Stimulated activated CD4-positive, alpha-beta T cell treated with anti-CD3 and anti-CD28 coated beads, Interleukin-15, amount 100 ng/mL, for 24 hours (primary cell): ENCODE measurements around the gene STARD13.

ENCODE experiments used
- DNase-seq: peaks from one replicate; pipeline ENCODE4 v3.0.0-alpha.2; 2020

Gene STARD13

DNA sequence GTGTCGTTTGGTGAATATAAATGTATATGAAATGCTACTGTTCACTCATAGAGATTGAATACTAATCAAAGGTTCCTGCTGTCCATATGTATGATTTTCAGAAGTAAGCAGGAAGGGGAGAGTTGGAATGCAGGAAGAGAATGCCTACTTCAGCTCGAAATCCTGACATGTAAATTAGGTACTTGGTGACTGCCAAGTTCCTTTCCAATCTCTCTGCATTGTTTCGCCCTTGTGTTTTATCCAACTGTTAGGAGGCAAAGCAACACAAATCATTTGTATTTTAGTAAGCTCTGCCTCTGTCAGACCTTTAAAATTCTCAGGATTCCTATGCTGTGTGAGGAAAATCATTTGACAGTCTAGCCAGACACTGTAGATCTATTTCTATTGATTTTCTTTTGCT, 9.0 kb downstream of the STARD13 start:
- DNase-seq = no peak

DNA sequence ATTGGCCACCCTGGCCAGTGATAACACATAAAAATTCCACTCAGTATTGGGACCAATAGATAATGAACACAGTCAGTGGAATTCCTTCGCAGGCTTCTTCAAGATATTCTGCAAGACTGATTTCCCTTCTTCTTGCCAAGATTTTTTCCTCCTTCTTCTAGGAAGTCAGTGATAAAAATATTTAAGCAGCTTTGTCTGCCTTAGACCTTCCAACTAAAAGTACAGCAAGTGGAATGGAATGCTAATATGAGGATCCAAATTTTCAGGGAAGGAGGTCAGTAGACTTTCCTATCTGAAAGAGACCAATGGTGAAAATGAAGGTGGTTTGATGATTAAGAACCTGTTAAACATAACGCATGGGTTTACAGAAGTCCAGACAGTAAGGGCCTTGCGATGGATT, 9.6 kb downstream of the STARD13 start:
- no peak for DNase-seq

DNA sequence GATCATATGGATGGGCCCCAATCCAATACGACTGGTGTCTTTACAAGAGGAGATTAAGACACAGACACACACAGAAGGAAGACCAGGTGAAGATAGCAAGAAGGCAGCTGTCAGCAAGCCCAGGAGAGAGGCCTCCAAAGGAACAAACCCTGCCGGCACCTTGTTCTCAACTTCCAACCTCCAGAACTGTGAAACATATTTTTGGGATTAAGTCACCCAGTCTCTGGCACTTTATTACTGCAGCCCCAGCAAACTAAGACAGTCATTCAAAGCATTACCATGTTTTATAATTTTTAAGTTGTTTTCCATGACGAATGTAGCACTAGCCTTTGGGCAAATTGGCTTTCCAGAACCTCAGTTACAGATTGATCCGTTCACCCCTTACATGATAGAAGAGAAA, 11.3 kb downstream of the STARD13 start:
- no peak for DNase-seq

DNA sequence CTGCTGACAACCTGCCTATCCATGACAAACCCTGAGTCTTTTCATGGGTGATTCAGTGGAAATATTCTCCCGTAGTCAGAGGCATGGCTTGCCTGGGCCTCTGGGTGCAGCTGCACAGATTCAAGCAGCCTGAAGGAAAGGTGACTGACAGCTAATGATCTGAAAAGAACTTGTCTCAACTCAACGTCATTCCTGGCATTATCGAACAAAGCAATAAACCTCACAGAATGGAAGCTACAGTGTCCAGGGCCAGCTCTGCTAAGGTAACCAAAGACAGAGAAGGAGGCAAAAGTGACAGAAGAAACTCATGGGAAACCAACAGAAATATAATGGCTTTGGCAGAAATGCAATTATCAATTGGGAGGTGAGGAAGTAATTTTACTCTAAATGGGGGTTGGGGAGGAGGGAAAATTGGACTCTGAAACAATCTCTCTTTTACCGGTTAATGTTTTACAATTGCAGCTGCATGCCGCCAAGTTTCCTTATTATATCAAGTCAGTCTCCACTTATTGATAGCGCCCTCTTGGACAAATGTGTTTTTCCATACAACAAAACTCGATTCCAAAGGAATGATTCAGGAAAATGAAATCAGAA, 12.9 kb downstream of the STARD13 start:
- DNase-seq = no peak

DNA sequence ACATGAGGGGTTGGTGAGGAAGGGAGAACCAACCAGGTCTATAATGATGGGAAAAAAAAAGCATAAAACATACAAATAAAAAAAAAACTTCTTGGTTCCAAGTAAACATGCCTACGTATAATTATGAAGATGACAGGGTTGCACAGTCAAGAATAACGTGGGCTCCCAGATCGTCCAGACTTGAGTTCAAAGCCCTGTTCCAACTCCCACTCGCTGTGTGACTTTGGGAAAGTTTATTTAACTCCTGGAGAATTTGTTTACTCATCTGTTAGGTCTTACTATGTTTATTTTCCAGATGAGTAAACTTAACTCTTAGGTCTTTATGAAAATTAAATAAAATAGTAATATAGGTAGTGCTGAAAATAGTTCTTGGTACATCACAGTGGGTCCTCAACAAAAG, 13.8 kb downstream of the STARD13 start:
- DNase-seq = no peak

DNA sequence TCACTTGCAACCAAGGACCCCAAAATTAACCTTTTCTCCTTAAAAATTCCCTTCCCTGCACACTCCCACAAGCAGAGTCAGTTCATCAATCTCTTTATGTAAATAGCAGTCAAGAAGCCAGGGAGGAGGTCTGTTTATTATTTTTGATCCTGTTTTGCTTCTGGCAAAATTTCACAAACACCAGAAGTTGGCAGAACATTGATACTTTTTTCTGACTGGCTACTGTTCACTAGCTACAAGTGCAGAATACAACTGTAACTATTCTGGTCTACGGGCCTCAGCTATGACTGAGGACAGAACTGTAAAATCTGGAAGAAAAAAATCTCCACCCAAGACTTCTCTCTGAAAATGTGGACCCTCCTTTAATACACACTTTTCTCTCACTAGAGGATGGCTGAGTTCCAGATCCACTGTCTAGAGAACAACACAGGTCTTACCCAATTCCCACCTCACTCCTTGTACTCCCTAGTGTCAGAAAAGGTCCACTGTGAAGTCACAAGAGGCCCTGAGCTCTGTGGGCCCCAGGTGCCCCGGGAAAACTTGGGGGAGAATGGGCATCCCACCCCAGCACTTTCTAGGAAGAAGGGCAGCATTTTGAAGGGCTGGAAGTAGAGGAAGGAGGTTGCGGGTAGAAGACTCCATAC, 14.5 kb downstream of the STARD13 start:
- no peak for DNase-seq

DNA sequence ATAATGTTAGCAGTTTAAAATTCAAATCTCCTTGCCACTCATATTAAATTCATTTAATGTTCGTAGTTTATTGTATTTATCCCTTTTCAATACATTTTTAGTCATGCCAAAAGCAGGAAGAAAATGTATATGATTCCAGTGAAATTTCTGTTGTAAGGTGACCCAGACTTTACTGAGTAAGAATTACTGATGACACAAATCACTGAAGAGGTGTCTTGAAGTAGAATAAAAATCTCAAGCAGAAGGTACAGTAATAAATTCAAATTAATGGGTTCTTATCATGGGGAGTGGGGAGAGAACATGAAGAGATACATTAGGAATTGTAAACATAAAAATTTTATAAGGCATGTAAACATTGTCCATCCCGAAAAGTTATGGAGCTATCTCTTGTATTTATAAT, 19.9 kb downstream of the STARD13 start:
- no peak for DNase-seq

DNA sequence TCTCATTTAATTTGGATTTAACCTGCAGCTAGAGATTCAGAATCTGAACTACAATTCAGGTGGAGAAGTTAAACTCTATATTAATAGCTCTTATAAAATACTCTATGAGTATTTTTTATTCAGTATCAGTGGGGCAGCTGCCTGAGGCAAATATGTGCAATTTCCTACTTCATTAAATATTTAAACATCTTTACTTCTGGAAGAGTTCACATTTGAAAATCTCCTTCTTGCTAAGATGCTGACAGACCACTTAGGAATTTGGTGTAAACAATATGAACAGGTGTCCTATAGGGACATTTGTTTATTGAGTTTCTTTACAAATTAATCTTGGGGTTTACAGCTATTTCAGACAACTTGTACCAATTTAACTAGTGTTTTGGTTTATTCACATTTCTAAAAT, 20.4 kb downstream of the STARD13 start:
- DNase-seq = no peak

DNA sequence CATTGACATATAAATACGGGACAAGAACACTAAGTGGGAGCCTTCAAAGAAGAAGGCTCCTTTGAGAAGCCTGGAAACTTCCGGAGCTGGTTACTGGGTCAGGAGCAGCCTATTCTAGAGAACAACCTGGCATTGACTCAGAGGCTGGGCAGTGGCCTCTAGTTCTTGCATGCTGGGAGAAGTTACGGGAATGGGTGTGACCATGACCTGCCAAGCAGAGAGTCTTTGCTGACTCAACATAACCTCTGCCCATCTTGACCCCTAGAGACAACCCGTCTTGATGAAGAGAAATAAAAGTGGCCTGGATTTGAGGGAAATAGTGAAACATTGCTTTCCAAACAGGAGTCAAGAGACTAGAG, 21.0 kb downstream of the STARD13 start:
- DNase-seq = no peak

DNA sequence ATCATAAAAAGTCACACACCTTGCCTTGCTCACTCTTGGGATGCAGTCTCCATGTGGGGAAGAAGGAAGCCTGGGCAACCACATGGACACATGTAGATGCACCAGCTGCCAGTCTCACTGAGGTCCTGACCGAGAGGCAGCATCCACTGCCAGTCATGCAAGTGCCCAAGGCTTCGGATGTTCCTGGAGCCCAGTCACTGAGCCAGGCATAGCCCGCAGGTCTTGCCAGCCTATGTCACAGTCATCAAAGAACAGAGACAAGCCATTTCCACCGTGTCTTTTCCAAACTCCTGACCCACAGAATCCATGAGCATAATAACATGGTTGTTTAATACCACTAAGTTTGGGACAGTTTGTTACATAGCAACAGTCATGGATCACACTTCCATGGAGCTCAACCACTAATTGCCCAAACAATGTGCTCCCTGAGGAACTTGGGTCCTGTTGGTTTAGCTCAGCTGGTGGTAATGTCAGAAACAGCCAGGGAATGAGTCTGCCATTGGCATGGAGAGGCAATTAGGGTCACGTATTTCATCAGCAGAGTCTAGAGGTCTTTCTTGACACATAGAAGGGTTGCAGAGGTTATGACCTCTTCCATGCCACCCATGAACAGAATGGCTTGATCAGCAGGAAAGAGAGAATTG, 21.5 kb downstream of the STARD13 start:
- DNase-seq = no peak

DNA sequence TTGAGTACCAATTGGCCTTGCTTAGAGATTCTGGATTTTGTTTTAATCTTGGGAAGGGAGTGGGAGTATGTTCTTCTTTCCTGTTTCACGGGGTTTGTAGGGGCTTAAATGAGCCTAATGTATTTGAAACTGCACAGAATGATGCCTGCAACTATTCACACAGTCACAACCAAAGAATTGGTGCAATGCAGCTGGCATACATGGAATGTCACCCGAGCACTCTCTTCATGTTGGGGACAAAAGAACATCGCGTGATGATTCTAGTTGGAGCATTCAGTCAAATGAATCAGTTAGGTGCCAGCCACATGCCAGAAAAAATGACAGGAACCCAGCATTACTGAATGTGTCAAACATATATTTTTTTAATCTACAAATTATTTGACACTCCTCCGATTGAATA, 22.1 kb downstream of the STARD13 start:
- no peak for DNase-seq

DNA sequence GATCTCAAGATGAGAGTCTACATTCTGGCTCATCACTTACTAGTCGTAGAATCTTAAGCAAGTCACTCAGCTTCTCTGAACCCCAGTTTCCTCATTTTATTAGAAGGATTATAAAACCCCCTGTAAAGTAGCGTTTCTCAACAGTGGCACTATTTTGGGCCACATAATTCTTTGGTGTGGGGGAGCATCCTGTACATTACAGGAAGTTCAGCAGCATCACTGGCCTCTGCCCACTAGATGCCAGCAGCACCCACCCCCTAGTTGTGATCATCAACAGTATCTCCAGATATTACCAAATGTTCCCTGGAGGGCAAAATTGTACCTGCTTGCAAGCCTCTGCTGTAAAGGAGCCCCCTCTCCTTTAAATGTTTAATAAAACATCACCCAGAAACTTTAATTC, 22.6 kb downstream of the STARD13 start:
- no peak for DNase-seq

DNA sequence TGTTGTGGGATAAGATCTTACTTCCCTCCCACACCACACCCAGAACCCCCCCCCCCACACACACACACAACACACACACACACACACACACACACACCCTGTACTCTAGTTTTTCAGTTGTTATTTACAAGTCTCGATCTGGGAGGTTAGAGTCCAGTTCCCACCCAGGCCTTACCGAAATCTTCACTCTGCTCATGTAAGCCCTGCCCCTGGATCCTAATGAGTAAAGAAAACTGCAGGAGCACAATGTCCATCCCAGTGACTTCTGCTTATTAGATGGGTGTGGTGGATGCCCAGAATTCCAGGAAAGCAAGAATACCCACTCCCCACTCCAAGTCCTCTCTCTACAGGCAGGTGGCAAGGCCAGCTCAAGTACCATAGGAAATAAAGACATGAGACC, 23.0 kb downstream of the STARD13 start:
- no peak for DNase-seq

DNA sequence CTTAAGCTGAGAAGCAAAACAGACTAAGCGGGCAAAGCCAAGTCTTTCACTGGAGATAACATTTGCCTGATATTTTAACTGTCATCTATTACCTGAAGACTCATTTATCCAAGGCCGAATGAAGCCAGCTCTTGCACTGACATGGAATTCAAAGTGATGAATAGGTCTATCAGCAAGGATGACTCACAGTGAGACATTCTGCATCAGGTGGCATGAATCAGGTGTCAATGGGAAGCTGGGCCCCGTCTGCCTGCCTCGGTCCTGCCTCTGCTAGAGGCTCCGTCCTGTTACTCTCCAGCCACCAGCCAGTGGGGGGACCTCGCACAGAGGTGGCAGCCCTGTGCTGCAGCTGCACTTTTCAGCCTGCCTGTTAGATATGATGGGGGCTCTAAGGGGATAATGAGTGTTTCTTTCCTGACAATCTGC, 23.5 kb downstream of the STARD13 start:
- DNase-seq = no peak

DNA sequence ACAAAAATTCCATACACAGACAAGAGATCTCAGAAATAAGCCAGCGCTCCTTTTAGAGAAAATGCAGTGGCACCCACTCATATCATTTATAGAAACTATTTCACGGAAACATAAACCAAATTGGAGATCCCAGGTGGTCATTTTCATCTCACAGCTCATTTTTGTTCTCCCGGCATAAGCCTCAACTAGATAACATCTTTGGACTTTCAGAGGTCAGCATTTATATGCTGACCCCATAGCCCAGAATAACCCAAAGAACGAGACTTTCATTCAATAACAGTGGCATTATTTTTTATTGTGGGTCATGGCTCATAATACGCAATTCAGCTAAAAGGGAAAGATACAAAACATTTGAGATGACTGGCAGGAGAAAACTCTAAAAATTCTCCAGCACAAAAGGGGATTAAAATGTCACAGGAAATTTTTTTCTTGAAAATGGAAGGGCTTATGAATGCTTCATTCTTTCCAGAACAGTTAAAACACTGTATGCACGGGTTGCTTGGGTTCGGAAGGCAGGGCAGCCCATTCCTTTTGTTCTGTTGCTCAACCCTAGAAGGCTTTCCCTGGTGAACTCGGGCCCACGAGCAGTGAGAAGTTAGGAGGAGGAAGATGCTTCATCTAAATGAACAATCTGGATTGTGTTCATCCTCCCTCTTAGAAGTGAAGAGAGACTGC, 24.0 kb downstream of the STARD13 start:
- DNase-seq = no peak

DNA sequence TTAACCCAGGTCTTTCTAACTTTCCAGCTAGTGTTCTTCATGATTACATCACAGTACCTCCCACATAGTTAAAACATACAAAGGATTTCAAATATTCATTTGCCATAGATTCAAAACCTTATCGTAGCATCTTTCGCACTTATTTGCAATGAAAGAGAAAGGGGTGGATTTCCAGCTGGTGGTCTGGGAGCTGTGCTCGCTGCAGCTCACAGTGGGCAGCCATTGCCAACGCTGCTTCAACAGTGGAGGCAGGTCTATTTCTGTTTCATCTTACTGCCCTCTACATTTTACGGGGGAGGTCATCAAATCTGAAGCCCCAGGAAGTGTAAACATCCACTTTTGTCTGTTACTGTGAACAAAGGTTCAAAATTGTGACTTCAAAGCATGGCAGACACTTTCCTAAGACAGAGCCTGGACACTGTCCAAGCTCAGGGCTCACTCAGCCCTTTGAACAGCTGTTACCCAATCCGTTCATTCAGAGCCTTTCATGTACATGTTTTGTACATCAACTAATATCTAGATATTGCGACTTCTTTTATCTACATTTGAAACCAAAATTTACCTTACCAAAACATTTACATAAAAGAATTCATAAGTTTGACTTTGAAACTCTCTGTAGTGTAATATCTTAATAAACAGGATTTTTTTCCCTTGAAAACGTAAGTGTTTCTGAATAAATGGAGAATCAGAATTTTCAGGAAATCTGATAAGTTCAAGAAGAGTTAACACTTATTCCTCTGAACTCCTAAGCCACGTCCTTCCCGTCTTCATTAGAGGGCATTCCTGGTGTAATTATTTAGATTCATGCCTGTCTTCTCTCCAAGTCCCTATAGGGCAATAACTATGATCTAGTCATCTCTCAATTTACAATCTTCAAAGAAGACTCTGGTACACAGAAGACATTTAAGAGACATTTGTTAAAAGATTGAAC, 25.1 kb downstream of the STARD13 start:
- DNase-seq = no peak

DNA sequence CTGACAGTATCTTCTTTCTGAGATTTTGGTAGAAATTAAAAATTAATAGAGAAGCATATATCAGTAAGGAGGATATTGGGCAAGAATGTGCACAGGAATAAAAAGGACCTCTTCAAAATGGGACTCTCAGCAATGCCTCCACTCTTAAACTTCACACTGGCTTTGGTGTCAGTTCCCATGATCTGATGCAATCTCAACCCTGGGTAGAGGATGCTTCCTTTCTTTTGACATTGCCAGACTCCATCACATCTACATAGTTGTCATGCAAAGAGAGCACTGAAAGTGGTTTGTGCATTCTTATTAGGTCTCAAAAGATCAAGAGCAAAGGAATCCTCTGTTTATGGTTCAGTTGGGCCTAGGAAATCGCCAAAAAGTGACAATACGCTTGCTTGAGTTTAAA, 26.3 kb downstream of the STARD13 start:
- no peak for DNase-seq

DNA sequence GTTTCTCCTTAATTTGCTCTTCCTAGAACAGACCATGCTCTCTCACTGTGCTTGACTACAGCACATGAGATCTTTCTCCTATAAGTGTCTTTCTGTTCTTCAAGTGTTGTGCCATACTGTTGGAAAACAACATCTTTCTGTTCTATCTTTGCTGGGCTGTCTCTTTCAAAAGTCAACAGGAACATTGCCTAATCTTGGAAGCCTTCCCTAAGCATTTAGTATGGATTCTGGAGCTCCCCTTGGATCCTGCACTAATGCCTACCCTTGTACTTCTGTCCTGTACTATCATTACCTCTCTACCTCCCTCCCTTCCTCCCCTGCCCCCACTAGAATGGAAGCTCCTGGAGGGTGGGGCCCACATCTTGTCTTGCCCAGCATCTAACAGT, 26.8 kb downstream of the STARD13 start:
- DNase-seq = no peak

DNA sequence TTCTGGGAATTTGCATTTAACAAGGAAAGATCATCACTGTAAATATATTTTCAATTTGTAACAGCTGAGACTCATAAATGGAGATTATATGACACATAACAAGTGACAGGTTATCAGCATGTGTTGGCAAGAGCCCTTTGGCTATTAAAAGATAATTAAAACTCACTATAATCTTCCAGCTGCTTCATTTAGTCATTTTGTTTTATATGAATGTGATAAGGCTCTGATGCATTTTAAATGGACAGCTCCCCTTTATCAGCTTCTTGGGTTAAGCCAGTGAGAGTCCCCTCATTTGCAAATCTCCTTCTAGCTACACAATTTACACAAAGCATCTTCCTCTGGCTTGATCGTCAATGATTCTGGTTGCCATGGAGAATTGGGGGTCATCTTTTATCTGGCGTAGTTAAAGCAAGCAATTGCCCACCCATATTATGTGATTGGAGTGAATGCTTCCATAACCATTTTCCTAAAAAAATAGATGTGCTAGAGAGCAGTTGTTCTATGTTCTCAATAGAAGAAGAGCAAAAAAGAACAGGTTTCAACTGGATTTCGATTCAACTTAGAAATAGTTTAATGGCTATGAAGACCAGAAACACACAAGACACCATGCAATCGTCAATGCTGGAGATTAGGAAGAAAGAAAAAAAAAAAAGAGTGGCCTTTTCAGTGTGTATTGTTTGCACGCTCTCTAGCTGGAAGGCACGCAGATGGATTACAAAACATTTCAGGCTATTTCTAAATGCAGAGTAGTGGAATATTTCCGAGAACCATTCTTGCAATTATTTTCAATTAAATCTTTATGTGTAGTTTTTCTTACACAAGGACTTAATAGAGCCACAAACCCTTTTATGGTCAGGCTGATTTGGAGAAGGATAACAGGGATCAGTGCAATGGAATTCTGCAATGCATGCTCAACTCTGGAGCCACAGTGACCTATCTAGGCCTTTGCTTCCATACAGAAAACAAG, 27.4 kb downstream of the STARD13 start:
- no peak for DNase-seq

DNA sequence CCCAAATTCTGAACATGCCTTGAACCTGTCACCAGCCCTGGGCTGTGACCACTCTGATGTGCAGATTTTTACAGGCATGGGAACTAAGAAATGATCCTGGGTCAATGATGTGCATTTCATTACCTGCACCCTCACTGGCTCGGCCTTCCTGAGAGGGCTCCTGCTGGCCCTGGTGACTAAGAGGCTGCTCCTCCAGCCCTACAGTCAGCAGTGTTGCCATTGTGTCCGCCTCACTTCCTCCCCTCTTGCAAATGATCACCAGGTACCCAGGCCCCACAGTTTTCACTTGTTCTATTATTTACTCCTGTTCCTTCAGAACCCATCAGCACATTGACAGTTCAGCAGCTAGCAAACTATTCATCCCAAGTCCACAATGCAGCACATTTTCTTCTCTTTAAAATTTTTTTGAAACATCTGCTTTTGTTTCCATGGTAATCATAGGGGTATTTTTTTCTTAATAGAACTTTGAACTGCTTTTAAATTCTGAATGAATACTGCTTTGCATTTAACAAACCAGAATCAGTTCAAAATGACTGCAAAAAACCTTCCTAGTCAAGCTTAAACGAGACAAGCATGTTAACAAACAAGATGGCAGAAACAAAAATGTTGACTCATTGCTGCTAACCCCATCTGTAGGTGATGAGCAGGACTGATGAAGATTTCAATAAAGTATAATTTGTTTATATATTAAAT, 29.3 kb downstream of the STARD13 start:
- DNase-seq = no peak

DNA sequence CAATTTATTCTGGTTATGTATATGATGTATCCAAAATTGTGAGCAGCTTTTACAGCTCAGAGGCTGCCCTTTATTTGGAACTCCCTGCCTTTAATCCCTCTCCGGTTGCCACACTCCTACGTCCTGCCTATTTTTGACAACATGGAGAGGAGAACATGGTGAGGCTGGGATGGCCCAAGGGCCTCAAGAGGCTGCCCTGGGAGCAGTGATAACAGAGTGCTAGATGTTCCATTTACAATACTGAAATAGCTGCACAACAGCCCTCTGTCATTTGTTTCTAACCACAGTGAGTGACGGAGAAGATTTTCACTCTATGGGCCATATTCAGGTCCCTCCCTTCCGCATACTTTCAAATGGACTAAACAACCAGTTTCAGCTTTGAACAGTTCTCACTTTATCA, 33.4 kb downstream of the STARD13 start:
- no peak for DNase-seq
